Loucy (cell line): ENCODE data around the gene SCAP.

Experiments used
- EZH2phosphoT487 ChIP-seq: fragments of 200-600 bp; IDR thresholded peaks from 2 replicates; pipeline ENCODE4 v1.6.1; 2018; ENCODE audit warnings: antibody characterized with exemption, mild to moderate bottlenecking, moderate library complexity, borderline replicate concordance
- TF ChIP-seq, protein P1 (sequence below): fragments of 200-600 bp; sonication (generic); conservative IDR thresholded peaks from 2 replicates; pipeline ENCODE4 v1.5.1; 2014; ENCODE audit warnings: mild to moderate bottlenecking, antibody characterized with exemption, low read length

DNA sequence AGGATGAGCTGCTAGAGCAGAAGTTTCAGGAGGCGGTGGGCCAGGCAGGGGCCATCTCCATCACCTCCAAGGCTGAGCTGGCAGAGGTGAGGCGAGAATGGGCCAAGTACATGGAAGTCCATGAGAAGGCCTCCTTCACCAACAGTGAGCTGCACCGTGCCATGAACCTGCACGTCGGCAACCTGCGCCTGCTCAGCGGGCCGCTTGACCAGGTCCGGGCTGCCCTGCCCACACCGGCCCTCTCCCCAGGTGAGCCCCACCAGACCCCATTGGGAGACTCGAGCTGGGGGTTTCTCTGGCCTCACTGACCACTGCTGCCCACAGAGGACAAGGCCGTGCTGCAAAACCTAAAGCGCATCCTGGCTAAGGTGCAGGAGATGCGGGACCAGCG is 66.9 kb downstream of the SCAP start:
- TF ChIP-seq, protein P1, sequence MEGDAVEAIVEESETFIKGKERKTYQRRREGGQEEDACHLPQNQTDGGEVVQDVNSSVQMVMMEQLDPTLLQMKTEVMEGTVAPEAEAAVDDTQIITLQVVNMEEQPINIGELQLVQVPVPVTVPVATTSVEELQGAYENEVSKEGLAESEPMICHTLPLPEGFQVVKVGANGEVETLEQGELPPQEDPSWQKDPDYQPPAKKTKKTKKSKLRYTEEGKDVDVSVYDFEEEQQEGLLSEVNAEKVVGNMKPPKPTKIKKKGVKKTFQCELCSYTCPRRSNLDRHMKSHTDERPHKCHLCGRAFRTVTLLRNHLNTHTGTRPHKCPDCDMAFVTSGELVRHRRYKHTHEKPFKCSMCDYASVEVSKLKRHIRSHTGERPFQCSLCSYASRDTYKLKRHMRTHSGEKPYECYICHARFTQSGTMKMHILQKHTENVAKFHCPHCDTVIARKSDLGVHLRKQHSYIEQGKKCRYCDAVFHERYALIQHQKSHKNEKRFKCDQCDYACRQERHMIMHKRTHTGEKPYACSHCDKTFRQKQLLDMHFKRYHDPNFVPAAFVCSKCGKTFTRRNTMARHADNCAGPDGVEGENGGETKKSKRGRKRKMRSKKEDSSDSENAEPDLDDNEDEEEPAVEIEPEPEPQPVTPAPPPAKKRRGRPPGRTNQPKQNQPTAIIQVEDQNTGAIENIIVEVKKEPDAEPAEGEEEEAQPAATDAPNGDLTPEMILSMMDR, result no peak
- TF ChIP-seq EZH2phosphoT487, result no peak
